HepG2 (cell line): Measurements from ENCODE around the gene VPS29. TPM values are rescaled to one million over a fixed set of nuclear protein-coding genes. Genes with fewer than 3 reads are reported as not detected.

Source experiments
- DPF2 ChIP-seq: sonication (generic); formaldehyde crosslinking; IDR thresholded peaks from 2 replicates; pipeline ENCODE4 v1.4.0; 2020; ENCODE audit warnings: mild to moderate bottlenecking, low read depth, missing genetic modification reagents, borderline replicate concordance
- FOXA1 ChIP-seq, 2 experiments: fragments of 450-650 bp in 1 of 2; sonication (generic) in 1 of 2; formaldehyde crosslinking in 1 of 2; IDR thresholded peaks; 2 replicates each; pipeline versions ENCODE4 v1.4.0 to v1.6.1; 2016 to 2020; ENCODE audit warnings: missing genetic modification reagents in 1 of 2
- GATAD2A ChIP-seq: IDR thresholded peaks from 2 replicates; pipeline ENCODE4 v1.6.1; 2016
- HCFC1 ChIP-seq: fragments of 150-350 bp; IDR thresholded peaks from 2 replicates; pipeline ENCODE4 v1.6.1; 2014; ENCODE audit warnings: low read depth, low read length
- HNRNPUL1 ChIP-seq: fragments of 200-400 bp; formaldehyde crosslinking; IDR thresholded peaks from 2 replicates; pipeline ENCODE4 v1.6.1; 2017; ENCODE audit warnings: low read depth, mild to moderate bottlenecking, low read length, moderate library complexity
- ISX ChIP-seq: sonication (generic); formaldehyde crosslinking; conservative IDR thresholded peaks from 2 replicates; pipeline ENCODE4 v1.5.0; 2020; ENCODE audit warnings: missing genetic modification reagents
- JUND ChIP-seq: sonication (generic); formaldehyde crosslinking; IDR thresholded peaks from 2 replicates; pipeline ENCODE4 v1.8.0; 2022; ENCODE audit warnings: mild to moderate bottlenecking, missing genetic modification reagents
- MEIS2 ChIP-seq: sonication (generic); formaldehyde crosslinking; IDR thresholded peaks from 2 replicates; pipeline ENCODE4 v1.9.0; 2021; ENCODE audit warnings: mild to moderate bottlenecking, missing genetic modification reagents
- NFKBIZ ChIP-seq: IDR thresholded peaks from 2 replicates; pipeline ENCODE4 v1.6.1; 2018; ENCODE audit warnings: missing genetic modification reagents, missing compliant biosample characterization
- NR3C1 ChIP-seq: sonication (generic); formaldehyde crosslinking; IDR thresholded peaks from 2 replicates; pipeline ENCODE4 v1.4.0; 2020; ENCODE audit warnings: missing genetic modification reagents
- RAD51 ChIP-seq: fragments of 450-650 bp; IDR thresholded peaks from 2 replicates; pipeline ENCODE4 v1.6.1; 2016; ENCODE audit warnings: borderline replicate concordance
- TAF1 ChIP-seq: sonication (generic); formaldehyde crosslinking; IDR thresholded peaks from 2 replicates; pipeline ENCODE4 v1.4.0; 2020; ENCODE audit warnings: missing genetic modification reagents
- ZFX ChIP-seq: sonication (generic); formaldehyde crosslinking; IDR thresholded peaks from 2 replicates; pipeline ENCODE4 v1.4.0; 2020; ENCODE audit warnings: mild to moderate bottlenecking, low read depth, missing genetic modification reagents, moderate library complexity
- ZNF282 ChIP-seq: fragments of 450-650 bp; IDR thresholded peaks from 2 replicates; pipeline ENCODE4 v1.6.1; 2018; ENCODE audit not compliant: partially characterized antibody
- ZNF3 ChIP-seq: IDR thresholded peaks from 2 replicates; pipeline ENCODE4 v1.7.0; 2017; ENCODE audit warnings: inconsistent platforms
- ZNF781 ChIP-seq: sonication (generic); formaldehyde crosslinking; IDR thresholded peaks from 2 replicates; pipeline ENCODE4 v1.5.1; 2020; ENCODE audit warnings: borderline replicate concordance, mild to moderate bottlenecking, missing genetic modification reagents; ENCODE audit errors: not compliant biosample characterization
- ZNF790 ChIP-seq: sonication (generic); formaldehyde crosslinking; IDR thresholded peaks from 2 replicates; pipeline ENCODE4 v1.8.0; 2022; ENCODE audit warnings: missing genetic modification reagents, mild to moderate bottlenecking, borderline replicate concordance
- ZSCAN20 ChIP-seq: sonication (generic); formaldehyde crosslinking; IDR thresholded peaks from 2 replicates; pipeline ENCODE4 v1.4.0; 2020; ENCODE audit warnings: missing genetic modification reagents, mild to moderate bottlenecking, borderline replicate concordance
- polyA plus RNA-seq, 8 experiments: library from polyadenylated mRNA; depleted of rRNA in 3 of 8; stranded (reverse) in 7 of 8; unstranded in 1 of 8; fragments of >200 nt; fragmentation: Illumina TruSeq in 4 of 8; extraction: Trizol in 4 of 8; gene quantifications; 2 replicates each; pipeline versions ENCODE4 v1.2.1 to v1.2.3, GENCODE V29; 2011 to 2016; ENCODE audit warnings: low read depth in 4 of 8, missing spikeins in 1 of 8, mixed read lengths in 1 of 8; ENCODE audit not compliant: insufficient read depth in 1 of 8
- total RNA-seq, 5 experiments: library from RNA; depleted of rRNA; stranded (reverse); fragments of >200 nt; fragmentation: Illumina TruSeq; extraction: Trizol; gene quantifications; 2 replicates each; pipeline ENCODE4 v1.2.3, GENCODE V29; 2016; ENCODE audit warnings: low read depth in 1 of 5
- TF ChIP-seq, protein P1 (sequence below): IDR thresholded peaks from 2 replicates; pipeline ENCODE4 v1.6.1; 2016
- TF ChIP-seq, protein P2 (sequence below): conservative IDR thresholded peaks from 2 replicates; pipeline ENCODE4 v1.6.1; 2018; ENCODE audit warnings: missing genetic modification reagents
- TF ChIP-seq, protein P3 (sequence below), 2 experiments: sonication (generic) in 1 of 2; formaldehyde crosslinking in 1 of 2; IDR thresholded peaks; 2 replicates each; pipeline versions ENCODE4 v1.5.1 to v1.6.1; 2011 to 2020; ENCODE audit warnings: borderline replicate concordance in 1 of 2, low read depth in 1 of 2, low read length in 1 of 2, mild to moderate bottlenecking in 1 of 2, missing genetic modification reagents in 1 of 2, moderate library complexity in 1 of 2
- TF ChIP-seq, protein P4 (sequence below): sonication (generic); formaldehyde crosslinking; IDR thresholded peaks from 2 replicates; pipeline ENCODE4 v1.4.0; 2020; ENCODE audit warnings: mild to moderate bottlenecking, missing genetic modification reagents

The VPS29 gene
- total and polyA plus RNA-seq, 2 of the 13 experiments (the other 11 are each of a cell fraction or from before 2014, with no cell fraction given): 107 to 114 TPM

DNA sequence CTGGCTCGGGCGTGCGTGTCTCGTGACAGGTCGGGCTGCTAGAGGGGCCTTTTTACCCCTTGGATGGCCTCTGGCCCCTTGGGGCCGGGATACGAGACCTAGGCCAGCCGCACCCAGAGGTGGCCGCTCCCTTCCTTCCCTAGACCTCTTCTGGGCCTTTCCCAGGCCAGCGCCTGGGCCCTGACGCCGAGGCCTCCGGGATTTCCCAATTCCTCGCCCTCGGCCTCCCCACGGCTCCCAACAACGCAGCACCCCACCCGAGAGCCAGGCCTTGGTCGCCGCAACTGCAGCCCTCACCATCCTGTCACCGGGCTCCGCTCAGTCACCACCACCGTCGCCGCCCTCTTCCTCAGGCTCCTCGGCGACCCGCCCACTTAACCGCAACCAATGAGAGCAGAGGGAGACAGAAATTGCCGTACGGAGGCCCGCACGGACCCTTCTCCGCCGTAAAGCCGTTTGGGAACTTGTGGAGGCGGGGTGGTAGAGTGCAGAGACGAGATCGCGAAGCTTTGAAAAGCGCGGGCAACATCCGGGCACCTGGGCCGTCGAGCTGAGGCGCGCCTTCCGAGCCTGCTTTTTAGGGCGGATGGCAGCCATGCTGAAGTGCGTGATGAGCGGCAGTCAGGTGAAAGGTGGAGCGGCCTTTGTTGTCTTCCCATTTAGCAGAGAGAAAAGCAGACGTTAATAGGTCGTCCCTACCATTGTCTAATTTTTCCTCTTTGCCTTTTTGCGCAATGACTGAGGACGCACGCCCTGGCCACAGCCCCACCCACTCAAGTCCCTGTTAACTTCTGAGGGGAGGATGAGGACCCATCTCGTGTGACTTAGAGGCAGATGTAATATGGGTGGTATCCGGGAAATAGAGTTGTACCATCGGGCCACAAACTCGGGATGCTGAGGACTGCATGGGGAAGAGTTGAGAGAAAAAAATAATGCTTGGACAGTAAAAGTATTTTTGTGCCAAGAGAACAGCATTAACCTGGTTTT lies at the start of gene VPS29, which contains the start of gene RAD9B (continued):
- TF ChIP-seq MEIS2 (CRISPR knock-in tag) (peak; percentile 85; the same call in 1 of the 2 replicates), ZNF790 (CRISPR knock-in tag) (peak; percentile 96; the same call in 1 of the 2 replicates), RAD51 (no peak), ZSCAN20 (peak; percentile 93; the same call in 1 of the 2 replicates), ZFX (peak; percentile 99), NR3C1 (no peak), ISX (peak; percentile 93; the same call in 1 of the 2 replicates), GATAD2A (CRISPR knock-in tag) (peak; percentile 70), HCFC1 (peak; percentile 51), NFKBIZ (CRISPR knock-in tag) (peak; percentile 91), FOXA1 (IDR thresholded peaks at IDR 0.05) (no peak), FOXA1 (CRISPR knock-in tag; IDR thresholded peaks at IDR 0.05) (no peak), ZNF781 (CRISPR knock-in tag) (peak; percentile 98), JUND (CRISPR knock-in tag) (no peak), TAF1 (CRISPR knock-in tag) (peak; percentile 91), ZNF282 (no peak), ZNF3 (no peak), DPF2 (no peak), HNRNPUL1 (no peak)
- TF ChIP-seq, protein P1, sequence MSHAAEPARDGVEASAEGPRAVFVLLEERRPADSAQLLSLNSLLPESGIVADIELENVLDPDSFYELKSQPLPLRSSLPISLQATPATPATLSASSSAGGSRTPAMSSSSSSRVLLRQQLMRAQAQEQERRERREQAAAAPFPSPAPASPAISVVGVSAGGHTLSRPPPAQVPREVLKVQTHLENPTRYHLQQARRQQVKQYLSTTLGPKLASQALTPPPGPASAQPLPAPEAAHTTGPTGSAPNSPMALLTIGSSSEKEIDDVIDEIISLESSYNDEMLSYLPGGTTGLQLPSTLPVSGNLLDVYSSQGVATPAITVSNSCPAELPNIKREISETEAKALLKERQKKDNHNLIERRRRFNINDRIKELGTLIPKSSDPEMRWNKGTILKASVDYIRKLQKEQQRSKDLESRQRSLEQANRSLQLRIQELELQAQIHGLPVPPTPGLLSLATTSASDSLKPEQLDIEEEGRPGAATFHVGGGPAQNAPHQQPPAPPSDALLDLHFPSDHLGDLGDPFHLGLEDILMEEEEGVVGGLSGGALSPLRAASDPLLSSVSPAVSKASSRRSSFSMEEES (CRISPR knock-in tag): peak; percentile 32; the same call in 1 of the 2 replicates
- TF ChIP-seq, protein P2, sequence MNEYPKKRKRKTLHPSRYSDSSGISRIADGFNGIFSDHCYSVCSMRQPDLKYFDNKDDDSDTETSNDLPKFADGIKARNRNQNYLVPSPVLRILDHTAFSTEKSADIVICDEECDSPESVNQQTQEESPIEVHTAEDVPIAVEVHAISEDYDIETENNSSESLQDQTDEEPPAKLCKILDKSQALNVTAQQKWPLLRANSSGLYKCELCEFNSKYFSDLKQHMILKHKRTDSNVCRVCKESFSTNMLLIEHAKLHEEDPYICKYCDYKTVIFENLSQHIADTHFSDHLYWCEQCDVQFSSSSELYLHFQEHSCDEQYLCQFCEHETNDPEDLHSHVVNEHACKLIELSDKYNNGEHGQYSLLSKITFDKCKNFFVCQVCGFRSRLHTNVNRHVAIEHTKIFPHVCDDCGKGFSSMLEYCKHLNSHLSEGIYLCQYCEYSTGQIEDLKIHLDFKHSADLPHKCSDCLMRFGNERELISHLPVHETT (CRISPR knock-in tag): 0 out of 2 replicates have a peak, but pooled peaks have one; percentile 35
- TF ChIP-seq, protein P3, sequence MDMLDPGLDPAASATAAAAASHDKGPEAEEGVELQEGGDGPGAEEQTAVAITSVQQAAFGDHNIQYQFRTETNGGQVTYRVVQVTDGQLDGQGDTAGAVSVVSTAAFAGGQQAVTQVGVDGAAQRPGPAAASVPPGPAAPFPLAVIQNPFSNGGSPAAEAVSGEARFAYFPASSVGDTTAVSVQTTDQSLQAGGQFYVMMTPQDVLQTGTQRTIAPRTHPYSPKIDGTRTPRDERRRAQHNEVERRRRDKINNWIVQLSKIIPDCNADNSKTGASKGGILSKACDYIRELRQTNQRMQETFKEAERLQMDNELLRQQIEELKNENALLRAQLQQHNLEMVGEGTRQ (IDR thresholded peaks at IDR 0.05; ENCODE audit: low read depth, low read length): no peak
- TF ChIP-seq, protein P3 (CRISPR knock-in tag; IDR thresholded peaks at IDR 0.05; ENCODE audit: borderline replicate concordance): no peak; the same call in 1 of the 2 replicates
- TF ChIP-seq, protein P4, sequence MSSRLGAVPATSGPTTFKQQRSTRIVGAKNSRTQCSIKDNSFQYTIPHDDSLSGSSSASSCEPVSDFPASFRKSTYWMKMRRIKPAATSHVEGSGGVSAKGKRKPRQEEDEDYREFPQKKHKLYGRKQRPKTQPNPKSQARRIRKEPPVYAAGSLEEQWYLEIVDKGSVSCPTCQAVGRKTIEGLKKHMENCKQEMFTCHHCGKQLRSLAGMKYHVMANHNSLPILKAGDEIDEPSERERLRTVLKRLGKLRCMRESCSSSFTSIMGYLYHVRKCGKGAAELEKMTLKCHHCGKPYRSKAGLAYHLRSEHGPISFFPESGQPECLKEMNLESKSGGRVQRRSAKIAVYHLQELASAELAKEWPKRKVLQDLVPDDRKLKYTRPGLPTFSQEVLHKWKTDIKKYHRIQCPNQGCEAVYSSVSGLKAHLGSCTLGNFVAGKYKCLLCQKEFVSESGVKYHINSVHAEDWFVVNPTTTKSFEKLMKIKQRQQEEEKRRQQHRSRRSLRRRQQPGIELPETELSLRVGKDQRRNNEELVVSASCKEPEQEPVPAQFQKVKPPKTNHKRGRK (CRISPR knock-in tag): no peak; the same call in 1 of the 2 replicates
